GM10248 (cell line): Measurements from ENCODE around the gene VSTM2L.

ENCODE experiments used
- CTCF ChIA-PET: fragments of 300-600 bp; sonication (Branson Sonifier 250); formaldehyde crosslinking; extraction: SDS; loops from one replicate; lab custom pipeline; 2021; ENCODE audit warnings: antibody characterized with exemption; lab: Yijun Ruan, JAX
- POLR2A ChIA-PET: fragments of 350-650 bp; sonication (Branson Sonifier 250); formaldehyde crosslinking; extraction: SDS; loops from one replicate; lab custom pipeline; 2020; ENCODE audit warnings: antibody characterized with exemption; lab: Yijun Ruan, JAX
- DNase-seq: peaks from one replicate; pipeline ENCODE4 v3.0.0; 2012; ENCODE audit errors: extremely low spot score
- TF ChIP-seq, protein P1 (sequence below): IDR thresholded peaks from 2 replicates; pipeline ENCODE4 v1.5.1; 2012; ENCODE audit warnings: mild to moderate bottlenecking, low read depth; ENCODE audit errors: extremely low read depth, missing control alignments, control extremely low read depth

The VSTM2L gene

DNA sequence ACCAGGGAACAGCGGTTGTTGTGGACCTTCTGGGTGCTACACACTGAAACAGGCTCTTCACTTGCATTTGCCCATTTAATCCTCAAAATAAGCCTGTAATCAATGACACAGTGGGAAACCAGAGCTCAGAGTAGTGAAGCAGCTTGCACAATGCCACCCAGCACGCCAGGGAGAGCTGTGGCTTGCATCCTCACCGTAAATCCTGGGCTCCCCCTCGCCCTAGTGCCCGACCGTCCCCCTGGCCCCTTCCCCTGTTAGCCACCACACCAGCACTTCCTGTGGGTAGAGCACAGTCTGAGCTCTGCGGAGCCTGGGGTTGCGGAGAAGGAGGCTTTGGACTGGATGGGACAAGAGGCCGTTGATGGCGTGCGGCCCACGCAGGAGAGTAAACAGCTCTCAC lies 14.5 kb downstream of the VSTM2L start:
- ChIA-PET POLR2A (no interaction called here), CTCF (interaction anchor here (0.6 to 0.8 kb wide), 2 partner anchors 77 to 138 kb away, joined by 3 read pairs; no protein-coding TSS in a partner anchor)
- DNase-seq, result no peak
- TF ChIP-seq, protein P1, sequence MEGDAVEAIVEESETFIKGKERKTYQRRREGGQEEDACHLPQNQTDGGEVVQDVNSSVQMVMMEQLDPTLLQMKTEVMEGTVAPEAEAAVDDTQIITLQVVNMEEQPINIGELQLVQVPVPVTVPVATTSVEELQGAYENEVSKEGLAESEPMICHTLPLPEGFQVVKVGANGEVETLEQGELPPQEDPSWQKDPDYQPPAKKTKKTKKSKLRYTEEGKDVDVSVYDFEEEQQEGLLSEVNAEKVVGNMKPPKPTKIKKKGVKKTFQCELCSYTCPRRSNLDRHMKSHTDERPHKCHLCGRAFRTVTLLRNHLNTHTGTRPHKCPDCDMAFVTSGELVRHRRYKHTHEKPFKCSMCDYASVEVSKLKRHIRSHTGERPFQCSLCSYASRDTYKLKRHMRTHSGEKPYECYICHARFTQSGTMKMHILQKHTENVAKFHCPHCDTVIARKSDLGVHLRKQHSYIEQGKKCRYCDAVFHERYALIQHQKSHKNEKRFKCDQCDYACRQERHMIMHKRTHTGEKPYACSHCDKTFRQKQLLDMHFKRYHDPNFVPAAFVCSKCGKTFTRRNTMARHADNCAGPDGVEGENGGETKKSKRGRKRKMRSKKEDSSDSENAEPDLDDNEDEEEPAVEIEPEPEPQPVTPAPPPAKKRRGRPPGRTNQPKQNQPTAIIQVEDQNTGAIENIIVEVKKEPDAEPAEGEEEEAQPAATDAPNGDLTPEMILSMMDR, result no peak

- DNase-seq, result no peak
- ChIA-PET POLR2A (no interaction called here), CTCF (interaction anchor here (0.8 kb wide), 1 partner anchor 76 kb away, joined by 3 read pairs; no protein-coding TSS in a partner anchor)
- TF ChIP-seq, protein P1, result no peak
Measured at GRCh38 chr20:37918035-37918434, 15.1 kb downstream of the VSTM2L start.

- ChIA-PET POLR2A (no interaction called here), CTCF (no interaction called here)
- TF ChIP-seq, protein P1, result no peak
- no peak for DNase-seq
Measured at GRCh38 chr20:37919389-37920040, 16.6 kb downstream of the VSTM2L start.

DNA sequence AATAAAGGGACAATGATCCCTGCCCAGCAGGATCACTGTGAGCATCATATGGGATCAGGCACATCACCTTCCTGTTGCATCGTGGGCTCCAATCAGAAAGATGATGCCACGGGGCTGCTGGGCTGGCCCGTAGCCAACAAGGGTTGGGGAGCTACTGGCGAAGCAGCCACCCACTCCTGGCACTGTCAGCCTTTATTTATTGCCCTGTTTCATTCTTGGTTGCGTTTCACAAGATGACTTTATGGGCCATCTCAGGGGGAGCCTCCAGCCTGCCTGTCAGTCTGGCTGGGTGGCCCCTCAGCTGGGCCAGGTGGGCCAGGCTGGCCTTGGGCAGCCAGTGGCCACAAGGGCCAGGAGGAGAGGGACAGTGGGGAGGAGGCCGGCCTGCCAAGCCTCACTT lies 17.3 kb downstream of the VSTM2L start:
- CTCF ChIA-PET, result no interaction called here

DNA sequence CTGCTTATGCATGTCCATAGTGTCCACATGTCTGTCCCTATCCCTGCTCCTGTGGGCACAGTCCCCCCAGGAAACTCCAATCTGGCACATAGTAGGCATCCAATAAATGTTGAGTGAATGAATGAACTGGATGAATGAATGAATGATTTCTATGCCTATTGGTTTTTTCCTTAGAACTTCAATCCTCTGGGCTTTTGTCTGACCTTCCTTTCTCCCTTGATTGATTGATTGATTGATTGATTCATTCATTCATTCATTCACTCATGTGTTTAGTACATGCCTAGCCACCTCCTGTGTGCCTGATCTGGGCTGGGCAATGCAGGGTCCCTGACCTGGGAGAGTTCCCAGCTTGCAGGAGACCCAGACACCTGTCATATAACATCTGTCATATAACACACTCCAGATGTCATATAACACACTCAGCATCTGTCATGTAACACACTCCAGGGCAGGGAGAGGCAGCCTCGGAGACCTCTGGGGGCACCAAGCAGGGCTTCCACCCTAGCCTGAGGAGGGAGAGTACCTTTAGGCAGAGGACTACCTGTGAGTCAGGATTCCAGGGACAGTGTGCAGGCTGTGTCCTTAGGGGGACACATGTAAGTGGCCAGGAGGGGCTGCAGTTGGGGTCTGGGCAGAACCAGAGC lies 17.9 kb downstream of the VSTM2L start:
- TF ChIP-seq, protein P1, result no peak
- no peak for DNase-seq
- POLR2A ChIA-PET, result interaction anchor here (0.6 kb wide), 1 partner anchor 35 kb away, joined by 3 read pairs; no protein-coding TSS in a partner anchor
- CTCF ChIA-PET, result no interaction called here

More for the DNA sequence above, 17.3 kb downstream of the VSTM2L start:
- POLR2A ChIA-PET, result interaction anchor here (0.6 kb wide), 1 partner anchor 36 kb away, joined by 3 read pairs; no protein-coding TSS in a partner anchor
- no peak for DNase-seq
- TF ChIP-seq, protein P1, result no peak

DNA sequence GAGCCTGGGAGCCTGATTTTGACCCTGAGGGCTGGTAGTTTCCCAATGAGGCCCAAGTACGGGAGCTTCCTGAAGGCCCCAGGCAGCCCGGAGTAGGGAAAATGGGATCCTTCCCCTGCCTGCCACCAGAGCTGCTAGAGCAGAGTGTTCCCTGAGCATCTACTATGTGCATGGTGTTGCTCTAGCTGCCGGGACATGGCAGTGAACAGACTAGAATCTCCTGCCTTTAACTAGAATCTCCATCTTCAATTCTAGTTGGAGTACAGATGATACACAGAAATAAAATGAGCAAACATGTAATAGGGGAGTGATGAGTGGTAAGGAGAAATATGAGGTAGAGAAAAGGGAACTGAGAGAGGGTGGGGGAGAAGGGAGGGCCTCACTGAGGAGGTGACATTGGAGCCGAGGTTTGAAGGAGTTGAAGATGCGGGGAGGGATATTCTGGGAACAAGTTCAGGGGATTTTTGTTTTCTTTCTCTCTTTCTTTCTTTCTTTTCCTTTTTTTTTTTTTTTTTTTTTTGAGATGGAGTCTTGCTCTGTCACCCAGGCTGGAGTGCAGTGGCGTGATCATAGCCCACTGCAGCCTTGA lies 18.5 kb downstream of the VSTM2L start:
- DNase-seq, result peak; percentile 77
- CTCF ChIA-PET, result no interaction called here
- TF ChIP-seq, protein P1, result no peak
- POLR2A ChIA-PET, result no interaction called here
